Epidermal melanocyte (primary cell): ENCODE results near the gene AUTS2.

Experiments
- DNase-seq: peaks from one replicate; pipeline ENCODE4 v3.0.0; 2011; ENCODE audit warnings: low spot score; ENCODE audit not compliant: insufficient read length

Gene AUTS2

DNA sequence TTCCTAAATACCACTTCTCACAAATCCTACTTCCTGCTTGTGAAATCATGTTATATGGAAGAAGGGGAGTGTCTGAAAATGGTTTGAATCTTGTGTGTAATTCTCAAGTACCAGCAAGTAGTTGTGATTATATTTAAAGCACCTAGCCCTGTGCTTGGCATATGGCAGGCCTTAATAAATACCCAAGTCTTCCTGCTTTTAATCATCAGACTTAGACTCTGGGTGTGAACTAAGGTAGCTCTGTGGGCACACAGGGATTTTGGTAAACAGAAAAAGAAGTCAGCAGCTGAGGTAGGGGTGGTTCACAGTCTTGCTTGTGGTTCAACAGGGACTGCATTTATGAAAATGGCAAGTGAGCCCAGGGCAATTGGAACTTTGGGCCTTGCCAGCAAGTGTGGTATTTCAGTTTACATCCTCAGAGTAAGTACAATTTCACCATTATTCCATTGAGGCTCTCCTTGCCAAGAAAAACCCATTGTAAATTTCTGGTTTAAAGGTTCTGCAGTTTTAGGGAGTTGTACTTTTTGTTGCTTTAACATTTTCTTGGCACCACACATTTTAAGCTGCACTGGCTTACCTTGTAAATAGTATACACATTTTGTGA, 215.5 kb downstream of the AUTS2 start:
- DNase-seq = no peak

DNA sequence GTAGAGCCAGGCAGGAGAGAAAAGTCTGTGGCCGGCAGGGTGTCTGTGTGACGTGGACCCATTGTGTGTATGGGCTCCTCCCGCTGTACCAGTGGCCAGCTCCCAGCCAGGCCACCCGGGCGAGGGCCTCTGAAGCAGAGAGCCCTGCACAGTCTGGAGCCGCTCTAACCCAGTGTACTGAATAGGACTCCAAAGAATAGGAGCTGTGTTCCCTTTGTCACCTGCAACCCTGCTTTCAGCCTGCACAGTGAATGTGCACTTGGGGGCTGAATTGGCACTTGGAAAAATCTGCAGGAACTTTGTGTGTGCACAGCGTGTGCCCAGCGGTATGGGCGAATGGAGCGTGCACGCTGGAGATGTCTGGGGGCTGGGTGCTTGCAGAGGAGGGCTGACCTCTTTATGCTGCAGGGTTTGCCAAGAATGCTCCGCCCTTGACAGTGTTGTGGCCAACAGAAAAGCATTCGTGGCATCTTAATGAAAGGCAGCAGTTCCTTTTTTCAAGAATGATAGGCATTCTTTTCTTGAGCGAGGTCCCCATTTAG, 216.2 kb downstream of the AUTS2 start:
- DNase-seq = no peak

DNA sequence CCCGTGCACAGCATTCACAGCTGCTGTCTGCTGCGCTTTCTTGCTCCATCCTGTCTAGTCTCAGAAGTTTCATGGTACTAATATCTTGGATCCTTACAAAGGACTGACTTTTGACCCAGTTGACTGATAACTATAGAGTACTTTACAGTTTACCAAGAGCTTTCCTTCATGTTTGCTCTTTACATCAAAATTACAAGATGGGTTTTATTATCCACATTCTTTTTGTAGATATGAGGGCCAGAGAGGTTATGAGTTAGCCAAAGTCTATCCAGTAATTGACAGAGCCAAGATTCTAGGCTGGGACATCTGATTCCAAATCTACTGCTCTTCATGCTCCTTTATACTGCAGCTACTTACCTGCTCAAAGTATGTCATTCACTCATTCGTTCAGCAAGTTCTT, 218.2 kb downstream of the AUTS2 start:
- DNase-seq = no peak

DNA sequence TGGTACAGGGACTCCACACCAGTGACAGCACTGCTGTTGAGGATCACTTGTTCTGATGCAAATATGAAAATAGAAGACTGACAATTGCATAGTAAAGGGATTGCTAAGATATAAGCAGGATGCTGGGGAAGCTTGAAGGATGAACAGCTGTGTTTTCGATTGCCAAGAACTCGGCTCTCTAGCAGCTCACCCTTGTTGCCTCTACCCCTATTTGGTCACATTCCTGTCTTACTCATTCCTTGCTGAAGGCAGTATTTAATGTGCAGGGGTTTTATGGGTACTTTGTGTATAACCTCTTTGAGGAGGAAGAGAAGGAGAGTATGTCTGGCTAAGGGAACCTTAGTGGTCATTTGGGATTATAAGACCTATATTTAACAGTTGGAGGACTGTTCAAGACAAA, 218.8 kb downstream of the AUTS2 start:
- peak; percentile 45 for DNase-seq

DNA sequence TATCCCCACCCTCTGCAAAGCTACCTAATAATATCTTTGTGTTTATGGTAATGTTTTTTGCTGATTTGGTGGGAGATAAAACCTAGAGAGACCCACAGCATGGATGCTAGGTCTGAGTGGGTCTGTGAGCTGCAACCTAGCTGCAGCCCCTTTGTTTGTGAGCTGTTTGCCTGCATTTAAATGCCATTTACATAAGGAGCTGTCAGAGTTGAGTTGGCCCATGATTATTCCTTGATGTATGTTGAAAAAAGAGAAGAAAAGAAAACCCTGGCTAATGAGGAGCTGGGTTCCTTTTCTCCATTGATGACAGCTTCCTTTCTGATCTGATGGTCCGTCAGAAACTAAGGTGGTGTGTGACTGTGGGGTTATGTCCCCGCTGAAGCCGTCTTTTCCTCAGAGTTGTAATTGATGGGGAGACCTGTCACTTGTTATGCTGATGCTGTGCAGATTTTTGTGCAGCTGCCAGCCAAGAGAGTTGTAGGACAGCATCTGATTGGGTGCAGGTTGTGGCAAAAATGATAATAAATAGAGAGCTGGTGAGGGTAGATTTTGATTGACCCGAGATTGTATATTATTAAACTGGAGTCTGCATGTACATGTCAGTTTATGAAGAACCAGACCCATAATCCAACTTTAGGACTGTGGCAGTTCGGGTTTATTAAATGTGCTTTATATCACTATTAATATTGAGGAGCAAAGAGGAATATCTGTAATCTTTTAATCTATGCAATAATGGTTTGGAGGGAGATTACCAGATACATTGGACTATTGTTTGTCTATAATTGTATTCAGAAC, 219.8 kb downstream of the AUTS2 start:
- no peak for DNase-seq

DNA sequence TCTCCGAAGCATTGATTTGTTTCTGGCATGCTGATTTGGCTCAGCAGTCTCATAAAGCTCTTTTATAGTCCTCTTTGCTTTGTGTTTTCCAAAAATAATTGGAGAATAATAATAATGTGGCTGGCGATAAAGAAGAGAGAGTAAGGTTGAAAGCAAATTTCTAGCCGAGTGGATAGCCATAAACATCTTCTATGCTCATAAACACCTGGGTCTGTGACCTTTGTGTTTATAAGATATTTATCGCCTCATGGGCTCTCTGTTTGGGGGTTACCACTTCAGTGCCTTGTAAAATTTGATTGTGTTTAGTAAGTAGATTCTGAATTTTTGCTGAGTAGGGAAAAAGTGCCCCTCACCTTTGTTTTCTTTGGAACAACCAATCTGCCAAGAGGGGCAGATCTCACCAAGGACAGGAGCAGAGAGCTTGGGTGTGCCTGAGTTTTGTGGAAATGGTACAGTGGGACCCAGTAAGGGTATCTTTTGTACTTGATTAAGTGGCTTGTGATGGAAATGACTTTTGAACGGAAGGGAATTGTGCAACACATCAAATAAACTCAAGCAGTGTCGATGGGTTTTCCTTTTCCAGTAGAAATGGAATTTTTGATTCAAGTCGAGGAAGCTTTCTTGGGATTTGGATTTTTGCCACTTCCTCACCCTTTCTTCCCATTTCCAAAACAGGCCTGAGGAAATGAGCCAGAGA, 220.5 kb downstream of the AUTS2 start:
- no peak for DNase-seq

DNA sequence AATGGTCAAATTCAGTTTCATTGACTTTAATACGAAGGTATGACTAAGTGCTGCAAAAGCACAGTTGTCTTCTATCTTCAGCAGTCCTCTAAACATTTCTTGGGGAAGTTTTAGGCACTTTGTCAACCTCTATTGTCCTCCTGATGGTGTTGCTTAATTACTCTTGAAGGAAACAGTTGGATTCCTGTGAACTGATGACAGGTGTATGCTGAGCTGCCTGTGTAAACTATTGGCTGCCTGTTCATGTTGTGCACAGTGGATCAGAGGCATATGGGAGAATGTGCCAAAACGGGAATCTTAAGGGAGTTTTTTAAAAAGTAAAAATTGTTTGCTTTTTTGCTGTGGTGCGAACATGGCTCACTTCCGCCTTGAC, 221.0 kb downstream of the AUTS2 start:
- no peak for DNase-seq

DNA sequence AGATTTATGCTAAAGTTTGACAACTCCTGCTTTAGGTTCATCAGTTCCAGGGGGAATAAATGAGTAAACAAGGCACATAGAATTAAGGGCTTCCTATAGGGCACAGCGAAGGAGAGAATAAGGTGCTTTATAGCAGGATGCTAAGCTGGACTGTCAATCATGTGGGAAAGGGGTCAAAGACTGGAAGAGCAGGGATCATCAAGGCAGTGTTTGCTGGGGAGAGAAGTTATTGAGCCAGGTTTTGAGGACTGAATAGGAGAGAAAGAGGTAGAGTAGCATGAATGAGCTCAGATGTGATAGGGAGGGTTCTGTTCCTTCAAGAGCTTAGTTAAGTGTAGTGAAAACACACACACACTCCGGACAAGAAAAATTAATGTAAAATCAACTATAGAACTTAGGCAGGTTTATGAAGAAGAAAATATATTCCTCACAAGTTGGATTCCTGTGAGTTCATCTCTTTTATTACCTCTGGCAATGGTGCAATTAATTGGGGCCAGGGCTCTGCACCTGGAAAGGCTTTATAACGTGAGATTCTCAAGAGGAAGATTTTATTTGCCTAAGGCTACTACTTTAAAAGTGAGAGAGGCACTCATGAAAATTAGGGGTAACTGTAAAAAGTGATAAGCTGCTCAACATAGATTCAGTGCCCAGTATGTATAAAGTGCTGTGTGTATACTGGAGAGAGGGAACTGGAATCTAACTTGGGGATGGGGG, 222.4 kb downstream of the AUTS2 start:
- DNase-seq = no peak

DNA sequence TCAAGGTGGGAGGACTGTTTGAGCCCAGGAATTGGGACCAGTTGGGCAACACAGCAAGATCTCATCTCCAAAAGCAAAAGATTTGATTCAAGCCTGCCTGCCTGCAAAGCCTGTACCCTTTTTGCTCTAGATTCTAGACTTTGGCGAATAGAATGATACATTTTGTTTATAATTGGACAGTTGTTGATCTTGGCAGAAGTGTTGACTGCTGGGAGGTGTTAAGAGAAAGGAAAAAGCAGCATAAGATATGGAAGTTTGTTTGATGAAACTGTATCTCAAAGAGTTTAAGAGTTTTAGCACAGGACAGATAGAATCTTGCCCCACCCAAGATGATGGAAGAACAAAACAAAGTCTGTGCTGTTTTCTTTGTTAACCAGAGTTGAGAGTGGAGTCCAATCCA, 224.1 kb downstream of the AUTS2 start:
- DNase-seq = no peak

DNA sequence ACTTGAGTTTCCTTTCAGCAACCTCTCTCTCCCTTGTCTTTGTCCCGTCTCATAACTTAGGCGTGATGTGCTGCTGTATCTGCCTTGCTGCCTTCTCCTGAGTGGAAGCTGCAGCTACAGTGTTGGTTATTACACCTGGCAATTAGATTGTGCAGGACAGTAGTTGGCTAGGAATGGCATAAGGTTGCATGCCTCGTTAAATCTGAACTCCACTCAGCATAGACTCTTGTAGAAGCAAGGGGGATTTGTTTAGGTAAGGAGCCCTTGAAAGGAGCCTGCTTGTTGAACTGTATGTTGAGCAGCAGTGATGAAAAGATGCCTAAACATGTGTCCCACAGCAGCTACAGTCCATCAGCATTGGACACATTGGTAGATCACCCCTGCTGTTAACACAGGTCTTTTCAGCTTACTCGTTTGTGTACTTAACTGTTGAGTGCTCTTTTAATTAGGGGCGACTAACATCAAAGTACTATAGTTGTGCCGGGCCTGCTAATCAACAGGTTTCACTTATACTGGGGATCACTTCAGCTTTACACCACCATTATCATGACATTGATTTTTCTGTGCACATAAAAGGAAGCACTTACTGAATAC, 225.0 kb downstream of the AUTS2 start:
- DNase-seq = no peak

DNA sequence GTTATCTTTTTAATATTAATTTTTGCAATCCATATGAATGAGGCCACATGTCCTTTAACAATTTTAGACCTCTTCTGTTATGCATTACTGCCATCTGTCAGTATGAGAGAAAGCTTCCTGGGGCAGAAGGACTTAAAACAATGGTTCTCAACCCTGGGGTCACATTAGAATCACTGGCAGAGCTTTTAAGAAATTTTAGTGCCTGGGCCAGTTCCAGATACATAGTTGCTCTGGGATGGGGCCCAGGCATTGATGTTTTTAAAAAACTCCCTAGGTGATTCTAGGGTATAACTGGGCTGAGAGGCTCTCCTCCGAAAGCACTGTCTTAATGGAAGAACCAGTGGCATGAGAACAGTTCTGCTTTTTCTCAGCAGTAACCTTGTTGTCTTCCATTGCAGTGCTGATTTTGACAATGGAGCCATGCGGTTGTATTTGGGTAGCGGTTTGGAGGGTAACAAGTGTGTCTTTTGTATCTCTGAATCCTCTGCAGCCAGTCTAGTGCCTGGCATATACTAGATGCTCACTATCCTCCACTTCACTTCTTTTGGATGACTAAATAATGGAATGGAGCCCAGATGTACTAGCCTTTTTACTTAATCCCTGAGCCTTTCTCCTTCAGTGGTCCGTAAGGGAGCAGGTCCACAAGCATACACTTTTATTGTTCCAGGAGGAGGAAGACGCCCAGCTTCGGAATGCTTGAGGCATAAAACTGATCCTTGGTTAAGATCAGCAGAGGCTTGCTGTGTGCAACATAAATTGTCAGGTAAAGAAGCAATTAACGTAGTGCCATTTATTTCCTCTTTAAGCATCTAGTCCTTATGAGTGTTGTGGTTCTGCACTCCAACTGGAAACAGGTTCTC, 227.1 kb downstream of the AUTS2 start:
- DNase-seq = no peak

DNA sequence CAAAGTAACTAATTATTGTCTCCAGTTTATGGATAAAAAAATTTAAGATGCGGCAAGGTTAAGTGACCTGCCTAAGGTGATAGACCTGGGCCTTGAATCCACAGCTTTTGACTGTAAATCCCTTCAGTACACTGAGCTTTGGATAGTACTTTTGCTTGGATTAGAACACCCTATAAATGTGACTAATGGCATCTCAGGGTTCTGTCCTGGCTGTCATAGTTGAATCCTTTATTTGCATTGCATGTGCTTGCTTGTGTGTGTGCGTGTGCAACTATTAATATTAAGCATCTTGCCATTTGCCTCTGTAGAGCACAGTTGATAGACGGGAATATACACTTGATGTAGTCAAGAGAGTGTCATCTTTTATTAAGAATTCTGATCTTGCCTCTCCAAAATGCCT, 228.0 kb downstream of the AUTS2 start:
- DNase-seq = no peak

DNA sequence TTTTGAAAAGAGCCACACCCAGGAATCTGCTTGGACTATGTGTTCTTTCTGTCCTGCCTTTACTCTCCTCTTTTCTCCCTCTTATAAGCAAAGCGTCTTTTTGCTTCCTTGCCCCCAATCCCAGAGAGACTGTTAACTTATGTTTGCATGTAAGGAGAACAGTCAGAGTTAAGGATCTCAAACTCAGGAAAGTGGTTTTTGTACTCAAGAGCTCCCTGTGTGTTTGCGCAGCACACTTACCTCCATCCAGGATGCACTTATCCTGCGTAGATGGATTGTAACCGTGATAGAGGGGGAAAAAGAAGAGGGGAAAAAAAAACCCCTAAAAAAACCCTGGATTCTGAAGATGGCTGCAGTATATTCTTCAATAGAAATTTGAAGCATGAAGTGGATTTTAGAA, 228.9 kb downstream of the AUTS2 start:
- no peak for DNase-seq

DNA sequence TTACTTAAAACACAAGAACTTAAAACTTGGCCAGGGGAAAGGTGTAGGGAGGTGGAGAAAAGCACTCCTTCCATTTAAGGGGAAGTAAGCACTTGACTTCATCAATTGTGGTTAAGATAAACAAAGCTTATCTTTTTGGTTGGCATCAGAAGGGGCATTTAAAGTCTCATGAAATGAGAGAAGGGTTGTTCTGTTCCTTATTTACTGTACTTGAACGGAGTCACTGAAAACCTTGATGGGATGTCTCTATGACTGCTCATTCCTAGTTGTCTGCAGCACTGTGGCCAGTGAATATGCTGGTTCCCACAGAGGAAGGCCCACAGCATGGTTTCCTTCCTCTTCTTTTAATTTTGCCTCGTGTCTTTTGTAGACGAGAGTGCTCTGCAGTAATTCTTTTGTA, 229.3 kb downstream of the AUTS2 start:
- no peak for DNase-seq

DNA sequence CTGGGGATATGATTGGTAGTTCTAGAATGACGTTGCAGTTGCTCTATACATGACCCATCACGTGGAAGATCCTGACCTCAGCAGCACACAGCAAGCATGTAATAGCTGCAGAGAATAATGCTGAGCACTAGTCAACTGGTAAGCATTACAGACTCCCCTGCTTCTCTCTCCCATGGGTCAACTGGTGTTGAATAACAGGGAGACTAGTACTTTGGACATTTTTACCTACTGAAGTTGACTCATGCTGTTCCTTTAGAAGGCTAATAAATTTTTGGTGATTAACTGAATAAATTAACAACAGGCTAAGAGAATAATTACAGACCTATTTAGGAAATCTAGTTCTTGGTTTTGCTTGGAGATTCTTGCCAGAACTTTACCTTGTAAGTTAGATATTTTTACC, 234.1 kb downstream of the AUTS2 start:
- no peak for DNase-seq

DNA sequence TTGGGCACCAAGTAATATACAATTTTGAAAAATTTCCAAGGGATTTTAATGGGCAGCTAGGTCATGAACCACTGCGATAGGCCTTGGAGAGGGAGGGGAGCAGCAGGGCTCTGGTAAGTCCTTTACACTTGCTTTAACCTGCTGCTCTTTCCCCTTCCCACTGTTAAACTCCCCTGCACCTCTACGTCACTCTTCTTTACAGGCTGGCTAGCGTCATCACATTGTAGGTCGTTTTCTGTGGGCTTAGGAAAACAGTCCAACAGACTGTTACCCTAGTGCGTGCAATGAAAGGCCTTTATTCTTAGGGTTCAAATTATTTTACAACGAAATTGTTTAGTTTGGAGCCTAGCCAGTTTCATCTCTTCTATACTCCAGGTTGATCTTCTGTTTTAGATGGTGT, 235.7 kb downstream of the AUTS2 start:
- no peak for DNase-seq

DNA sequence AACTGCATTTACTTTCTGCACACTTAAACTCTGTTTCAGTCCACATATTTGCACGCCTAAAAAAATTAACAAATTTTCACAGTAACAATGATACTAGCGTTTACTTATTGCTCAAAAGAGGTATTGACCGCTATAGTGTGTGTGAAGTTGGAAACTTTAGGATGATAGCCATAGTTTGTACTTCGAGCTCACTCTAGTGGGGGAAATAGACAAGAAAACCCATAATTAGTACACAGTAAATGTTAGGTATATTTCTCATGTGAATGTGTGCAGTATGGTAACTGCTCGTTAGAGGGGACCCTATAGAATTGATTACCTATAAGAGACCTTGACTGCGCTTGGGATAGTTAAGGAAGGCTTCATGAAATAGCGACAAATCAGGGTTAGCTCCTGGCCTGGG, 238.4 kb downstream of the AUTS2 start:
- DNase-seq = no peak

DNA sequence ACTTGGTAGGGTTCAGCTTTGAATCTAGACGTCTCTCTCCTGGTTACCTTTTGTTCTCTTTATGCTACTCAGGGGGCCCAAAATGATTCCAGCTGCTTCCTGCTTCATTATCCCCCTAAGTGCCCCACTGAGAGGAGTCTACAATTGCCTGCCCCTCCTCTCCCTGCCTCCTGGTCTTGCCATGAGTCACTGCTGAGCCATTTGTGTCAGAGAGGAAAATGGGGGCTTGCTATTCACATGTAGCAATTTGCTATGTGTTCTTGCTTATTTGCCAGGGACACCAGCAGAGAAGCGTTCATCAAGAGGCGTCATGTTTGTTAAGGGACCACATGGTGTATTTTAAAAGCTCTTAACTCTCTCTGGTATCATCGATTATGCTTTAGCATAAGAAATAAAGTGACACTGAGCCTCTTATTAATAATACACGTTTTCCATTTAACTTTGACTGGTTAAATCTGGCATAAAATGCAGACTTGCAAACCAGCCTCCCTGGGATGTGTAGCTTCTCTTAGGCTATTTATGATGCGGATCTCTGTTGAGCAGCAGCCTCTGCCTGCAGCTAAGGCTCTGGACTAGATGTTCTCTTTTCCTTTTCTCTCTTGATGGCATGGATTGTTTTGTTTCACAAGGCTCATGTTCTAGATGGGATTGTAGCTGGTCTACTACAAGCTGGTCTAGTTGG, 239.3 kb downstream of the AUTS2 start:
- no peak for DNase-seq

DNA sequence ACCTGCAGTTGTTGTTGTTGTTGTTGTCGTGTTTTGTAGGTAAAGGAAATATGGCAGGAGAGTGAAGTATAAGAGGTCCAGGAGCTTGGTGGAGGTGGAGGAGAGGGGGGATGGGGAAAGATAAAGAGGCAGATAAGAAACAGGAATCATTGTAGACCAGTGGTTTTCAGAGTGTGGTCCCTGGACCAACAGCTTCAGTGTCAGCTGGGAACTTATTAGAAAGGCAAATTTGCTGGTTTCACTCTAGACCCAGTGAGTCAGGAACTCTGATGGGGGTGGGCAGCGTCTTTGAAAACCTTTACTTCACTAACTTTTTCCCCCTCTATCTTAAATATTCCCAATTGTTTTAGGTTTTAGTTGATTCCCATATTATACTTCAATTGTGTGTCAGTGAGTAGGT, 241.5 kb downstream of the AUTS2 start:
- no peak for DNase-seq

DNA sequence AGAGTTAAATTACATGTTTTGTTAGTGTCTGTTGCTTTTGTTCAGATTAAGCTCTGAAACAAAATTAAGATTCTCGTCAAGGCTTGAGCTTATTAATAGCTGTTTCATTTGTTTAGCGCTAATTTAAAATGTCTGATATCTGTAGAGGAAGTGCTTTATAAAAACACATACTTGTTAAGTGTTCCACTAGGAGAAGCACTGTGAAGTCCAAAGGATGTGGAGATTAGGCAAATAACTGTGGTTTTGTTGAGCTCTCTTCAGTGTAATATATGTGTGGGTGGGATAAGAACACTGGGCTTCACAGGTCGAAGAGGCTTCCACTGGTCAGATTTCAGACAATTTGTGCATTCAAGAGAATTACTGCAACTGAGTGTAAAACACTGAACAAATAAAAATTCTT, 242.0 kb downstream of the AUTS2 start:
- no peak for DNase-seq
